B cell (primary cell): ENCODE data around the gene MRPL32. TPM values are rescaled to one million over a fixed set of nuclear protein-coding genes. Genes with fewer than 3 reads are reported as not detected.

Experiments used
- ATAC-seq: fragments of 200-7000 bp; cut with Tn5 transposase; one replicate; pipeline ENCODE4 v1.10.0; 2021; ENCODE audit warnings: low read depth, mild to moderate bottlenecking, moderate number of reproducible peaks, moderate library complexity
- CTCF ChIA-PET: fragments of 350-600 bp; sonication (Branson Sonifier 250); formaldehyde crosslinking; loops from one replicate; lab custom pipeline; 2021; ENCODE audit warnings: antibody characterized with exemption, inconsistent platforms; lab: Charles Lee
- POLR2A ChIA-PET: fragments of 350-600 bp; sonication (Branson Sonifier 250); formaldehyde crosslinking; loops from one replicate; lab custom pipeline; 2021; ENCODE audit warnings: antibody characterized with exemption; lab: Charles Lee
- DNase-seq: peaks from one replicate; pipeline ENCODE4 v3.0.0; 2013
- H2AFZ ChIP-seq: 2 replicates; pipeline ENCODE4 v1.6.1; 2012; ENCODE audit warnings: mild to moderate bottlenecking, low read depth, low read length; ENCODE audit not compliant: insufficient read depth, poor library complexity, severe bottlenecking
- H3K27ac ChIP-seq, 2 donors: 1 replicate in 1 of 2; 2 replicates in 1 of 2; pipeline ENCODE4 v1.5.1; 2012 to 2013; ENCODE audit warnings: low read length in 2 of 2, mild to moderate bottlenecking in 2 of 2, moderate library complexity in 1 of 2
- H3K27me3 ChIP-seq, 4 experiments: fragments of 200-600 bp in 1 of 4; sonication (generic) in 1 of 4; replicated peaks in 1 of 4; 1 replicate in 2 of 4; 2 replicates in 2 of 4; pipeline versions ENCODE4 v1.6.1 to v1.7.0; 2013 to 2016; ENCODE audit warnings: low read length in 3 of 4, mild to moderate bottlenecking in 2 of 4, mixed read lengths in 1 of 4, moderate library complexity in 1 of 4; ENCODE audit not compliant: insufficient read depth in 4 of 4, control insufficient read depth in 3 of 4; ENCODE audit errors: control extremely low read depth in 1 of 4
- H3K36me3 ChIP-seq, 2 experiments: replicated peaks in 1 of 2; 1 replicate in 1 of 2; 2 replicates in 1 of 2; pipeline versions ENCODE4 v1.6.1 to v1.7.1; 2013; ENCODE audit warnings: low read length in 1 of 2; ENCODE audit not compliant: insufficient read depth in 2 of 2, control insufficient read depth in 1 of 2; ENCODE audit errors: control extremely low read depth in 1 of 2, extremely low read depth in 1 of 2
- H3K4me1 ChIP-seq, 2 donors: fragments of 200-600 bp in 1 of 2; sonication (generic) in 1 of 2; 1 replicate in 1 of 2; 2 replicates in 1 of 2; pipeline versions ENCODE4 v1.5.1 to v1.6.1; 2013 to 2017; ENCODE audit warnings: low read length in 2 of 2; ENCODE audit not compliant: control insufficient read depth in 2 of 2, insufficient read depth in 2 of 2
- H3K4me2 ChIP-seq: replicated peaks from 2 replicates; pipeline ENCODE3; 2012; ENCODE audit warnings: mild to moderate bottlenecking, low read depth, low read length; ENCODE audit not compliant: poor library complexity, severe bottlenecking
- H3K4me3 ChIP-seq, 5 experiments: fragments of 200-600 bp in 1 of 5; sonication (generic) in 1 of 5; 1 replicate in 3 of 5; 2 replicates in 2 of 5; pipeline versions ENCODE4 v1.5.1 to v1.7.0; 2011 to 2016; ENCODE audit warnings: low read length in 4 of 5, mild to moderate bottlenecking in 4 of 5, low read depth in 2 of 5, control low read depth in 1 of 5, moderate library complexity in 1 of 5; ENCODE audit not compliant: insufficient read depth in 1 of 5; ENCODE audit errors: control extremely low read depth in 1 of 5, extremely low read depth in 1 of 5
- H3K79me2 ChIP-seq: fragments of 200-600 bp; sonication (generic); one replicate; pipeline ENCODE4 v1.6.0; 2016; ENCODE audit warnings: low read length; ENCODE audit not compliant: control insufficient read depth, insufficient read depth
- H3K9ac ChIP-seq: fragments of 200-600 bp; sonication (generic); 2 replicates; pipeline ENCODE4 v1.6.1; 2017; ENCODE audit warnings: mild to moderate bottlenecking, low read length, moderate library complexity
- H3K9me3 ChIP-seq, 3 donors: one replicate each; pipeline versions ENCODE4 v1.6.1 to v1.7.1; 2013; ENCODE audit warnings: low read length in 2 of 3; ENCODE audit not compliant: control insufficient read depth in 2 of 3, insufficient read depth in 1 of 3; ENCODE audit errors: control extremely low read depth in 1 of 3
- H4K20me1 ChIP-seq: 2 replicates; pipeline ENCODE4 v1.6.0; 2012; ENCODE audit warnings: mild to moderate bottlenecking, low read length; ENCODE audit not compliant: insufficient read depth, control insufficient read depth, poor library complexity, severe bottlenecking
- H3K27ac Mint-ChIP-seq: one replicate; pipeline ENCODE4 v1.8.0; 2021; ENCODE audit warnings: mixed read lengths
- H3K27me3 Mint-ChIP-seq: one replicate; pipeline ENCODE4 v1.8.0; 2021; ENCODE audit warnings: mixed read lengths
- H3K4me1 Mint-ChIP-seq: one replicate; pipeline ENCODE4 v1.8.0; 2021; ENCODE audit warnings: mixed read lengths
- H3K4me3 Mint-ChIP-seq: one replicate; pipeline ENCODE4 v1.8.0; 2021; ENCODE audit warnings: mixed read lengths
- H3K9me3 Mint-ChIP-seq: one replicate; pipeline ENCODE4 v1.8.0; 2022; ENCODE audit warnings: mixed read lengths; ENCODE audit not compliant: insufficient read depth
- EZH2 ChIP-seq: IDR thresholded peaks from 2 replicates; pipeline ENCODE4 v1.6.1; 2012; ENCODE audit warnings: borderline replicate concordance, low read depth, mild to moderate bottlenecking, moderate library complexity, low read length; ENCODE audit not compliant: insufficient read depth, poor library complexity, severe bottlenecking
- WGBS: methylation state at CpG from one replicate; pipeline ENCODE4 v1.1.5; 2013; ENCODE audit warnings: missing lambda C conversion rate; ENCODE audit not compliant: insufficient coverage; 5-methylcytosine and 5-hydroxymethylcytosine counted together
- intact Hi-C: fragments of 100-400 bp; cut with micrococcal nuclease; formaldehyde crosslinking; loops from one replicate; pipeline ENCODE4 v1.10.0; 2022
- polyA plus RNA-seq: library from polyadenylated mRNA; depleted of rRNA; stranded (reverse); fragments of >200 nt; gene quantifications from 2 replicates; pipeline ENCODE4 v1.2.3, GENCODE V29; 2012
- total RNA-seq, 2 donors: library from RNA; stranded (reverse); fragments of 120-200 nt in 1 of 2; gene quantifications; 1 replicate in 1 of 2; 2 replicates in 1 of 2; pipeline versions ENCODE4 v1.2.3 to v1.2.4, GENCODE V29; 2013 to 2022
- TF ChIP-seq, protein P1 (sequence below): fragments of 200-600 bp; IDR thresholded peaks from one replicate; pipeline ENCODE4 v1.8.0; 2022; ENCODE audit warnings: antibody characterized with exemption, mild to moderate bottlenecking

Gene MRPL32
- total and polyA plus RNA-seq, 2 donors (not counting 1 experiment from before 2014, with no cell fraction given) = 25.3 to 31.7 TPM

DNA sequence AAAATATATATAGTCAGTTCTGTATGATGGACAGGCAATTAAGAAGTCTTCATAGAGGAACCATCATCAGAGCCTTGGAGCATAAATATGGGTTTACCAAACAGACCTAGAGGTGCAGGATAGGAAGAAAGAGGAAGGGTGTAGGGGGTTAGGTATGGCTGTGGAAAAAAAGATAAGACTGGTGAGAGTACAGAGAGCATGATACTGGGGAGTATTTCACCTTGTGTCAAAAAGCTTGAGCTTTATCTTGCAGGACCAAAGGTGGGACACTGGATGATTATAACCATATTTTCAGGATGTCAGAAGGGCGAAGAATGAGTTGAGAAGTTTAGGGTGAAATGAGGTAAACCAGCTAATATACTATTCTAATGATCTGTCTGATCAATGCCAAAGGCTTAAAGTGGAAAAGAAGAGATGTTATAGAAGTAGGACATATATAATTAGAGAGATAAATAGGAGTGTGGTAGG lies 54.6 kb downstream of the MRPL32 start:
- H3K27me3 Mint-ChIP-seq = peaks cover 16% of the 10 kb centered on the region
- no peak for ATAC-seq
- H3K9me3 Mint-ChIP-seq = no peaks in the 10 kb centered on the region
- no peaks in the 10 kb centered on the region for H3K27me3 ChIP-seq
- no peaks in the 10 kb centered on the region for H4K20me1 ChIP-seq
- no peak overlapping the region for H3K4me3 Mint-ChIP-seq
- no peak overlapping the region for H3K27ac ChIP-seq
- POLR2A ChIA-PET = no interaction called here
- H3K4me2 ChIP-seq = no peak overlapping the region
- intact Hi-C loops = no loop called here
- no peaks in the 10 kb centered on the region for H3K4me1 ChIP-seq
- H3K36me3 ChIP-seq = no peaks in the 10 kb centered on the region
- TF ChIP-seq EZH2 = no peak
- TF ChIP-seq, protein P1, sequence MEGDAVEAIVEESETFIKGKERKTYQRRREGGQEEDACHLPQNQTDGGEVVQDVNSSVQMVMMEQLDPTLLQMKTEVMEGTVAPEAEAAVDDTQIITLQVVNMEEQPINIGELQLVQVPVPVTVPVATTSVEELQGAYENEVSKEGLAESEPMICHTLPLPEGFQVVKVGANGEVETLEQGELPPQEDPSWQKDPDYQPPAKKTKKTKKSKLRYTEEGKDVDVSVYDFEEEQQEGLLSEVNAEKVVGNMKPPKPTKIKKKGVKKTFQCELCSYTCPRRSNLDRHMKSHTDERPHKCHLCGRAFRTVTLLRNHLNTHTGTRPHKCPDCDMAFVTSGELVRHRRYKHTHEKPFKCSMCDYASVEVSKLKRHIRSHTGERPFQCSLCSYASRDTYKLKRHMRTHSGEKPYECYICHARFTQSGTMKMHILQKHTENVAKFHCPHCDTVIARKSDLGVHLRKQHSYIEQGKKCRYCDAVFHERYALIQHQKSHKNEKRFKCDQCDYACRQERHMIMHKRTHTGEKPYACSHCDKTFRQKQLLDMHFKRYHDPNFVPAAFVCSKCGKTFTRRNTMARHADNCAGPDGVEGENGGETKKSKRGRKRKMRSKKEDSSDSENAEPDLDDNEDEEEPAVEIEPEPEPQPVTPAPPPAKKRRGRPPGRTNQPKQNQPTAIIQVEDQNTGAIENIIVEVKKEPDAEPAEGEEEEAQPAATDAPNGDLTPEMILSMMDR = no peak
- H3K27ac Mint-ChIP-seq = no peak overlapping the region
- H3K9ac ChIP-seq = no peak overlapping the region
- no peaks in the 10 kb centered on the region for H3K4me1 Mint-ChIP-seq
- CTCF ChIA-PET = no interaction called here
- H3K9me3 ChIP-seq = peaks cover 0 to 2% (median 0%) of the 10 kb centered on the region in 3 donors
- H3K79me2 ChIP-seq = no peaks in the 10 kb centered on the region
- H2AFZ ChIP-seq = no peak overlapping the region
- WGBS = no CpG with 5 or more reads among the region's 1 CpG
- H3K4me3 ChIP-seq = no peak overlapping the region
- no peak for DNase-seq

Other genes with a start within 250 kb of the MRPL32 start
- gene C7orf25, start 20.3 kb upstream of the MRPL32 start, total RNA-seq = 7.5 and 11.8 TPM in 2 replicates
- 2.1 and 2.3 TPM in 2 replicates for gene C7orf25, start 20.3 kb upstream of the MRPL32 start, polyA plus RNA-seq
- gene PSMA2, start 202 bp upstream of the MRPL32 start, total RNA-seq = 40.6 and 47.8 TPM in 2 replicates
- 26.3 and 49.4 TPM in 2 replicates for gene PSMA2, start 202 bp upstream of the MRPL32 start, polyA plus RNA-seq
- not detected in 2 replicates for gene HECW1, start 180.3 kb downstream of the MRPL32 start, total RNA-seq
- gene HECW1, start 180.3 kb downstream of the MRPL32 start, polyA plus RNA-seq = not detected in 2 replicates